AG10803 (cell line): ENCODE measurements around the gene STIP1.
A peak's percentile ranks its signal among the peaks of the same experiment; 100 is the strongest.
"Not testable (repeated sequence)": the region's sequence is repeated elsewhere in the genome, so short reads cannot be mapped to it uniquely, and the experiment has no call there.

Source experiments
- DNase-seq: peaks from one replicate; pipeline ENCODE4 v3.0.0; 2010; ENCODE audit warnings: low read depth
- H3K4me3 ChIP-seq: 2 replicates; pipeline ENCODE4 v1.5.1; 2011; ENCODE audit warnings: mild to moderate bottlenecking, low read length, control low read depth
- CTCF ChIP-seq: conservative IDR thresholded peaks from 2 replicates; pipeline ENCODE4 v1.5.1; 2011; ENCODE audit warnings: mild to moderate bottlenecking, low read length, control low read depth, inconsistent platforms

Gene STIP1

DNA sequence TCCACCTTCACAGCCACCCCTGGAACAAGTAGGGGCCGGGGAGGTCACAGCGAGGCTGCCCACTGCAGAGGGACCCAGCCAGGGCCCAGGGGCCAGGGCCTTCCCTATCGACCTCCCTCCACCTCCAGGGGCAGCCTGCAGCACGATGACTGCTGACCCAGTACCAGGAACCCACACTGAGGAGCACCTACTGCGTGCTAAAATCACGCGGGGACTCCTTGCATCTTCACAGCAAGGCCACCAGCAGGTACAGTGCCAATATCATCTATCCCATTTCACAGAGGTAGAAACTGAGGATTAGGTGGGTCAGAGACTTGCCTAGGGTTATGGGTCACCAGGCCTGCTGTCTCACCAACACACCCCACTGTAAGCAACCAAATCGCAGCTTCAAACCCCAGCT is 34.6 kb upstream of the STIP1 start:
- no peak overlapping the region for H3K4me3 ChIP-seq
- no peak for TF ChIP-seq CTCF
- no peak for DNase-seq

DNA sequence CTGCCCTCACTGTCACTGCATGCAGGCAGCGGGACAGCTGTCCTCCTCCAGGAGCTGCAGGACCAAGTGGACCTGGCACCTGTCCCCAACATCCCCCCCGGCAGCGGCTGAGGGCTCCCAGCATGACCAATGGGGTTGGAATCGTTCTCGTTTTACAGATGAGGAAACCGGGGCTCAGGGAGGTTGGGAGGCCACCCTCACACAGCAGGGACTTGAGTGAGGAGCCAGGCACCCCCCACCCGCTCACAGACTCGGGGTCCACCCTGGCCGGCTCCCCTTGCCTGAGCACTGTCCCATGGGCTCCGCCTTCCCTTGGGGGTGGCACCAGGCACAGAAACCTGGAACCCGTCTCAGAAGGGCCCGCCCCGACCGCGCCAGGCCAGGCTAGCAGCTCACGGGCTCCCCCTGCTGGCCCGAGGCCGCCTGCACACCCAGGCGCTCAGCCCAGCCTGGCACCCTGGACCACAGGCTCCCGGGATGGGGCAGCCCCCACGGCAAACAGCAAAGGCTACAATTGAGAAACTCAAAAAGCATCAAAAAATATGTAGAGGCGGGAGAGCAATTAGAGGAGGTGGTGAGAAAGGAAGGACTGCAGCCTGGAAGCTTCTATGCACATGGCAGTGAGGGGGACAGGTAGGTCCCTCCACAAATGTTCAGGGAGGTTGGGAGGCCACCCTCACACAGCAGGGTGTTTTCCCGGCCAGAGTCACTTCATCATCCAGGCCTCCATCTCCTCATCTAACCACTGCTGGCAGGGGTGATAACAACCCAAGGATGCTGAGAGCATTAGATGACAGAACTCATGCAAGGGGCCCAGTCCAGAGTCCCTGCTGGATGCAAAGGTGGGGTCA is 32.9 kb upstream of the STIP1 start:
- no peak overlapping the region for H3K4me3 ChIP-seq
- peak; percentile 75 for TF ChIP-seq CTCF
- DNase-seq, result peak; percentile 25

GRCh38 chr11:64153812-64154211 is 32.2 kb upstream of the STIP1 start:
- TF ChIP-seq CTCF, result no peak
- no peak overlapping the region for H3K4me3 ChIP-seq
- no peak for DNase-seq

DNA sequence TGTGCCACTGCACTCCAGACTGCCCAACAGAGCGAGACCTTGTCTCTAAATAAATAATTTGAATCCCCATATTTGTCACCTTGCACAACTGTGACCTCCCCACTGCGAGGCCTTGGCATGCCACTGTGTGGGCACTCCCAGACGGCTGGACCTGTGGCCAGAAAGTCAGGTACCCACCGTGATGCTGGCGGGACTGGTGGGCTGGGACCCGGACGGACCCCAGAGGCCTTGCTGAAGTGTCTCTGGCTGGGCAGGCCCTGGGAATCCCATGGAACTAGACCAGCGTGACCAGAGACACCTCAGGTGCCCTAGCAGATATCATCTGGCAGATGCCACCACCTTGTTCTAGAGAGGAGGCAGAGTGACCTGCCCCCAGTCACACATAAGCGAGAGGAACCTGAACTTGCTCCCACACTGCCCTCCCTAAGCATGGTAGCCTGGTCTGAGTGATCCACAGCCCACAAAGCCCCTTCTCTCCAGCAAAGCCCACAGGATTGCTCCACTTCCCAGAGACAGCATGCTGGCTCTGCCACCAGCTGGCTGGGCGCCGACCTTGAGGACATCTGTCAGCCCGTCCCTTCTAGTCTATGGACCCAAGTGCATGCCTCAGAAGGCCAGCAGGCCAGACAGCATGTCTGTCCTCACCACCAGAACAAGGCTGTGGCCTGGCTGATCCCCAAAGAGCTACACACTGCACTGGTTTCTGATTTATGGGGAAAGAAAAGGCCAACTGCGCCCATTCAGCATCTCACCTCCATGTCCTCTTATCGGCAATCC is 29.5 kb upstream of the STIP1 start:
- no peak for DNase-seq
- no peak overlapping the region for H3K4me3 ChIP-seq
- TF ChIP-seq CTCF, result no peak

DNA sequence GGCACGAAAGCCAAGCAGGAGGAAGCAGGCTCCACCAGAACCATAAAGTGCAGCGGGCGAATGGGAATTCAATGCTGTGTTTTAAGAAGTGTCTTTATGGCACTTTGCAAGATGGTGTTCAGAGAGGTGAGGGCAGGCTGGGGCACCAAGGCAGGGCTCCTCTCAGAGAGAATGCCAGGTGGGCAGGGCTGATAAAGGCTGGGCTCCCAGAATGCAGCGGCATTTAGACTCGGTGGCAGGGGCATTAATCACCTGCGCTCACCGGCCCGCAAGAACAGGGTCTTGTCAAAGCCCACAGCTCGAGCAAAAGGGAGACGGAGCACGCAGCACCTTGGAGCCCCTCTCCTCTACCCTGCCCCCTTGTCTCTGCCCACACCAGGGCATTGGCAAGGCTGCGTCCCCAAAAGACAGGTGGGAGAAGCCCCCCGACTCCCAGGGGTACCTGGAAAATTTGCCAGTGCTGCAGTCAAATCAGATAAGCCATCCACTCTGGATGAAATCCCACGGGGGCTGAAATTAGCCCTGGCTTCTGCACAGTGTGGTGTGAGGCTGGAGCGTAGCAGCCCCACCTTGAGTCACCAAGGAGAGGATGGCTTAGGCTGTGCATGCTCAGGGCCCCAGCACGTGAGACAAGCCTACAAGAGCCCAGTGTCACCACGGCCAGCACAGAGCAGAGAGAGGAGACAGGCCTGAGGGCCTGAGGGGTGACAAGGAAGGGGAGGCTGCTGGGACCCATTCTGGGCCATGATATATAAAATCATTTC is 28.2 kb upstream of the STIP1 start:
- no peak overlapping the region for H3K4me3 ChIP-seq
- no peak for DNase-seq
- no peak for TF ChIP-seq CTCF

- H3K4me3 ChIP-seq, result no peak overlapping the region
- DNase-seq, result no peak
- TF ChIP-seq CTCF, result no peak
Observed at GRCh38 chr11:64161037-64161436, 24.9 kb upstream of the STIP1 start.

- H3K4me3 ChIP-seq, DNase-seq: not testable (repeated sequence)
Observed at GRCh38 chr11:64162769-64163168, 23.2 kb upstream of the STIP1 start.
